ENCODE data around the gene EHBP1L1. TPM values are rescaled to one million over a fixed set of nuclear protein-coding genes. Genes with fewer than 3 reads are reported as not detected.

Gene EHBP1L1
- total RNA-seq, 2 donors from 2014 or later = 6.2 to 9.8 TPM

- DNase-seq = no peak
- Histone ChIP-seq H3K4me3 (ENCODE audit: low read length) (no peak overlapping the region), H3K36me3 (ENCODE audit: control insufficient read depth, insufficient read depth, low read length) (peaks cover 68% of the 10 kb centered on the region), H3K9ac (ENCODE audit: extremely low read depth, low read length, poor library complexity, severe bottlenecking) (no peak overlapping the region), H3K9me3 (ENCODE audit: control insufficient read depth, low read length) (no peaks in the 10 kb centered on the region), H3K27ac (ENCODE audit: low read depth, low read length) (no peak overlapping the region), H3K4me1 (ENCODE audit: control insufficient read depth, insufficient read depth, low read length) (no peaks in the 10 kb centered on the region), H3K27me3 (ENCODE audit: control insufficient read depth, insufficient read depth, low read length, poor library complexity, severe bottlenecking) (no peaks in the 10 kb centered on the region)
- TF ChIP-seq CTCF (conservative IDR thresholded peaks at IDR 0.05) = no peak
- Mint-ChIP-seq H3K4me1 (no peaks in the 10 kb centered on the region), H3K4me3 (no peak overlapping the region), H3K36me3 (ENCODE audit: low read depth) (peaks cover 50% of the 10 kb centered on the region), H3K9me3 (no peaks in the 10 kb centered on the region), H3K27me3 (ENCODE audit: insufficient read depth) (no peaks in the 10 kb centered on the region), H3K27ac (no peak overlapping the region)
- WGBS, 2 experiments (ENCODE audit: insufficient coverage in 1 of 2, insufficient read length in 1 of 2) = 93 to 97% methylated on average over 10 to 11 of the region's 11 CpGs
Observed at GRCh38 chr11:65630215-65630614, 54.4 kb downstream of the EHBP1L1 start.

GRCh38 chr11:65633390-65634108, 57.7 kb downstream of the EHBP1L1 start:
- Histone ChIP-seq H3K4me3 (ENCODE audit: low read length) (no peak overlapping the region), H3K4me1 (ENCODE audit: control insufficient read depth, insufficient read depth, low read length) (no peaks in the 10 kb centered on the region), H3K9me3 (ENCODE audit: control insufficient read depth, low read length) (no peaks in the 10 kb centered on the region), H3K27ac (ENCODE audit: low read depth, low read length) (no peak overlapping the region), H3K9ac (ENCODE audit: extremely low read depth, low read length, poor library complexity, severe bottlenecking) (no peak overlapping the region), H3K27me3 (ENCODE audit: control insufficient read depth, insufficient read depth, low read length, poor library complexity, severe bottlenecking) (no peaks in the 10 kb centered on the region), H3K36me3 (ENCODE audit: control insufficient read depth, insufficient read depth, low read length) (peaks cover 62% of the 10 kb centered on the region)
- peaks cover 9% of the 10 kb centered on the region for H3K4me1 Mint-ChIP-seq
- peaks cover 33% of the 10 kb centered on the region for H3K36me3 Mint-ChIP-seq (ENCODE audit: low read depth)
- H3K4me3 Mint-ChIP-seq = no peak overlapping the region
- H3K9me3 Mint-ChIP-seq = no peaks in the 10 kb centered on the region
- DNase-seq = no peak
- TF ChIP-seq CTCF (conservative IDR thresholded peaks at IDR 0.05) = no peak
- WGBS, 2 experiments (ENCODE audit: insufficient coverage in 1 of 2, insufficient read length in 1 of 2) = 91 to 93% methylated on average over 16 to 20 of the region's 20 CpGs
- H3K27me3 Mint-ChIP-seq (ENCODE audit: insufficient read depth) = no peaks in the 10 kb centered on the region
- H3K27ac Mint-ChIP-seq = no peak overlapping the region

GRCh38 chr11:65634109-65634436, 58.2 kb downstream of the EHBP1L1 start:
- no peak overlapping the region for H3K27ac ChIP-seq (ENCODE audit: low read depth, low read length)
- no peak overlapping the region for H3K4me3 ChIP-seq (ENCODE audit: low read length)
- TF ChIP-seq CTCF (conservative IDR thresholded peaks at IDR 0.05) = no peak
- no peak overlapping the region for H3K9ac ChIP-seq (ENCODE audit: extremely low read depth, low read length, poor library complexity, severe bottlenecking)
- Mint-ChIP-seq H3K4me3 (no peak overlapping the region), H3K27ac (no peak overlapping the region), H3K9me3 (no peaks in the 10 kb centered on the region), H3K36me3 (ENCODE audit: low read depth) (peaks cover 31% of the 10 kb centered on the region), H3K4me1 (peaks cover 13% of the 10 kb centered on the region), H3K27me3 (ENCODE audit: insufficient read depth) (no peaks in the 10 kb centered on the region)
- no peak for DNase-seq
- H3K9me3 ChIP-seq (ENCODE audit: control insufficient read depth, low read length) = no peaks in the 10 kb centered on the region
- 95 to 97% methylated on average over 13 to 14 of the region's 14 CpGs for WGBS, 2 experiments (ENCODE audit: insufficient coverage in 1 of 2, insufficient read length in 1 of 2)
- no peaks in the 10 kb centered on the region for H3K4me1 ChIP-seq (ENCODE audit: control insufficient read depth, insufficient read depth, low read length)
- no peaks in the 10 kb centered on the region for H3K27me3 ChIP-seq (ENCODE audit: control insufficient read depth, insufficient read depth, low read length, poor library complexity, severe bottlenecking)
- H3K36me3 ChIP-seq (ENCODE audit: control insufficient read depth, insufficient read depth, low read length) = peaks cover 57% of the 10 kb centered on the region
